Measurements from ENCODE around the gene GDA. TPM values are rescaled to one million over a fixed set of nuclear protein-coding genes. Genes with fewer than 3 reads are reported as not detected.

The GDA gene
- total RNA-seq, 1 experiment from 2014 or later, result not detected

DNA sequence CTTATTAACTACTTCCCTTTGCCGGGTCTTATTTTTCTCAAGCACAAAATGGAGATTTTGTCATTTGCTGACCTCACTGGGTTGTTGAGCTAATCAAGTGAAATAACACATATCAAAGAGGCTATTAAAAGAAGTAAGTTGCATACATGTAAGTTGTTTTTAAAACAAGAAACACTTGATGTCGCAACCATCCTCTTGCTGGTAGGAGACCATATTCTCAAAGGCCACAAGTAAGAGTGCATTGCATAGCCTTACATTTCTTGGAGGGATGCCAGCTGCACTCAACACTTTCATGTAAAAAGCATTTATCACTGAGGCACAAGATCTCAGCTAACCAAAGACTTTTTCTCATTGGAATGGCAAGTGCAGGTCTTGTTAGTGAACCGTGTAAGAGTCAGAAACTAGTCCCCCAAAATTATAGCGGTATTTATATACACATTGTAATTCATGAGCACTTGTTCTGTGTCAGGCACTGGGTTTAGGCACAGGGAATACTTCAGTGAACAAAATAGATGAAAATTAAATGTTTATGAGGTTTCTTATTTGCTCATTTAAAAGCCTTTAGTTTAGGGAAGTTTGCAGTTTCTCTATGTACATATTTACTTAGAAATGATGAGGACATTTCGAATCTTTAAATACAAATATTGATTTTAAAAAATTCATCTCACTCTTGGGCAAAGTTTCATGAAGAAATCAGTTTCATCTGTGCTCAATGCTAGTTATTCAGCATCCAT, 143.8 kb downstream of the GDA start:
- intact Hi-C loops (cut with micrococcal nuclease), result loop anchor here (1.0 kb wide), 5 partner anchors 72 to 529 kb away; partner anchors contain the start of gene ZFAND5

DNA sequence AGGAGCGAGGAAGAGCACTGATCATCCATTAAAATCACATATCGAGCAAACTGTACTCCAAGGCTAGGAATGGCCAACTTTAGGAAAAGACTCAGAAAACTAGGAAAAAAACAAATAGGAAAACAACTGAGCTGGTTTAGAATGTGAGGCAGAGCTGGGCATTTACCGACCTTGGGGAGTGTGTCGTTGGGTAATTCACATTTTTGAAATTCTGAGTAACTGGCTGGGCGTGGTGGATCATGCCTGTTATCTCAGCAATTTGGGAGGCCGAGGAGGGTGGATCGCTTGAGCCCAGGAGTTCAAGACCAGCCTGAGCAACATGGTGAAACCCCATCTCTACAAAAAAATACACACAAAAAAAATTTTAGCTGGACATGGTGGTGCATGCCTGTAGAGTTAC, 145.7 kb downstream of the GDA start:
- H3K27me3 Mint-ChIP-seq (ENCODE audit: insufficient read depth, unreplicated experiment), result no peaks in the 10 kb centered on the region
- no peaks in the 10 kb centered on the region for H3K9me3 Mint-ChIP-seq (ENCODE audit: unreplicated experiment)
- ChIA-PET POLR2A (interaction anchor here (0.6 to 3.4 kb wide), 4 partner anchors 20 to 378 kb away, joined by 3 to 12 read pairs (median 4); partner anchors contain the start of gene ZFAND5), CTCF (interaction anchor here (0.6 to 6.3 kb wide), 8 partner anchors 14 to 528 kb away, joined by 3 to 50 read pairs (median 4); no protein-coding TSS in a partner anchor)
- TF ChIP-seq, protein P1, sequence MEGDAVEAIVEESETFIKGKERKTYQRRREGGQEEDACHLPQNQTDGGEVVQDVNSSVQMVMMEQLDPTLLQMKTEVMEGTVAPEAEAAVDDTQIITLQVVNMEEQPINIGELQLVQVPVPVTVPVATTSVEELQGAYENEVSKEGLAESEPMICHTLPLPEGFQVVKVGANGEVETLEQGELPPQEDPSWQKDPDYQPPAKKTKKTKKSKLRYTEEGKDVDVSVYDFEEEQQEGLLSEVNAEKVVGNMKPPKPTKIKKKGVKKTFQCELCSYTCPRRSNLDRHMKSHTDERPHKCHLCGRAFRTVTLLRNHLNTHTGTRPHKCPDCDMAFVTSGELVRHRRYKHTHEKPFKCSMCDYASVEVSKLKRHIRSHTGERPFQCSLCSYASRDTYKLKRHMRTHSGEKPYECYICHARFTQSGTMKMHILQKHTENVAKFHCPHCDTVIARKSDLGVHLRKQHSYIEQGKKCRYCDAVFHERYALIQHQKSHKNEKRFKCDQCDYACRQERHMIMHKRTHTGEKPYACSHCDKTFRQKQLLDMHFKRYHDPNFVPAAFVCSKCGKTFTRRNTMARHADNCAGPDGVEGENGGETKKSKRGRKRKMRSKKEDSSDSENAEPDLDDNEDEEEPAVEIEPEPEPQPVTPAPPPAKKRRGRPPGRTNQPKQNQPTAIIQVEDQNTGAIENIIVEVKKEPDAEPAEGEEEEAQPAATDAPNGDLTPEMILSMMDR (IDR thresholded peaks at IDR 0.05; ENCODE audit: unreplicated experiment), result no peak
- peaks cover 22% of the 10 kb centered on the region for H3K4me1 Mint-ChIP-seq (ENCODE audit: insufficient read depth, unreplicated experiment)
- intact Hi-C loops (cut with micrococcal nuclease), result no loop called here
- no TSS peak for BruUV-seq (replicated peaks)
- DNase-seq (ENCODE audit: unreplicated experiment), result peak; percentile 30
- no peak overlapping the region for H3K4me3 Mint-ChIP-seq (ENCODE audit: unreplicated experiment)
- H3K36me3 Mint-ChIP-seq (ENCODE audit: insufficient read depth, unreplicated experiment), result no peaks in the 10 kb centered on the region
- H3K27ac Mint-ChIP-seq (ENCODE audit: low read depth, unreplicated experiment), result peak overlapping the region; percentile 85

More for the DNA sequence above, 143.8 kb downstream of the GDA start:
- ChIA-PET POLR2A (interaction anchor here (0.7 to 3.4 kb wide), 13 partner anchors 12 to 529 kb away, joined by 3 to 26 read pairs (median 4); partner anchors contain the start of gene ZFAND5), CTCF (interaction anchor here (0.6 to 6.3 kb wide), 25 partner anchors 12 to 1140 kb away, joined by 3 to 51 read pairs (median 5); no protein-coding TSS in a partner anchor)
- peaks cover 22% of the 10 kb centered on the region for H3K4me1 Mint-ChIP-seq (ENCODE audit: insufficient read depth, unreplicated experiment)
- H3K27me3 Mint-ChIP-seq (ENCODE audit: insufficient read depth, unreplicated experiment), result no peaks in the 10 kb centered on the region
- DNase-seq (ENCODE audit: unreplicated experiment), result peak; percentile 89
- peak overlapping the region; percentile 75 for H3K27ac Mint-ChIP-seq (ENCODE audit: low read depth, unreplicated experiment)
- no peaks in the 10 kb centered on the region for H3K36me3 Mint-ChIP-seq (ENCODE audit: insufficient read depth, unreplicated experiment)
- TF ChIP-seq, protein P1 (IDR thresholded peaks at IDR 0.05; ENCODE audit: unreplicated experiment), result no peak
- no peaks in the 10 kb centered on the region for H3K9me3 Mint-ChIP-seq (ENCODE audit: unreplicated experiment)
- no TSS peak for BruUV-seq (replicated peaks)
- no peak overlapping the region for H3K4me3 Mint-ChIP-seq (ENCODE audit: unreplicated experiment)

DNA sequence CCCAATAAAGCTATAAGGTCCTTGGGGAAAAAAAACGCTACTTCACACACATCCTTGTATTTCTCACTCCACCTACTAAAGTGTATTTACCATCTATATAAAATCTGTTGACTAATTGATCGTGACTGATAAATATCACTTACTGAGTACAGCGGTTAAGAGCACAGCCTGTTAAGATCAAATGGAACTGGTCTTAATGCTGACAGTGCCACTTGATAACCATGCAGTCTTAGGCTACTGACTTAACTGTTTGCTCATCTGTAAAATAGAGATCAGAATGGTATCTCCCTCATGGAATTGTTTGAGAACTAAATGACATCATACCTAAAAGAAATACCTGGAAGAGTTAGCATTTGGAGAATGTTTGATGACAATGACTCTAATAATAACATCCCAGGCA, 148.3 kb downstream of the GDA start:
- intact Hi-C loops (cut with micrococcal nuclease), result no loop called here
- Mint-ChIP-seq H3K36me3 (ENCODE audit: insufficient read depth, unreplicated experiment) (no peaks in the 10 kb centered on the region), H3K9me3 (ENCODE audit: unreplicated experiment) (no peaks in the 10 kb centered on the region), H3K27ac (ENCODE audit: low read depth, unreplicated experiment) (no peak overlapping the region), H3K4me3 (ENCODE audit: unreplicated experiment) (no peak overlapping the region), H3K27me3 (ENCODE audit: insufficient read depth, unreplicated experiment) (no peaks in the 10 kb centered on the region), H3K4me1 (ENCODE audit: insufficient read depth, unreplicated experiment) (peaks cover 16% of the 10 kb centered on the region)
- ChIA-PET POLR2A (interaction anchor here (0.6 kb wide), 1 partner anchor 835 kb away, joined by 3 read pairs; no protein-coding TSS in a partner anchor), CTCF (interaction anchor here (0.6 to 6.3 kb wide), 3 partner anchors 26 to 525 kb away, joined by 3 to 50 read pairs (median 4); no protein-coding TSS in a partner anchor)
- TF ChIP-seq, protein P1 (IDR thresholded peaks at IDR 0.05; ENCODE audit: unreplicated experiment), result no peak
- DNase-seq (ENCODE audit: unreplicated experiment), result no peak
- BruUV-seq (replicated peaks), result no TSS peak

DNA sequence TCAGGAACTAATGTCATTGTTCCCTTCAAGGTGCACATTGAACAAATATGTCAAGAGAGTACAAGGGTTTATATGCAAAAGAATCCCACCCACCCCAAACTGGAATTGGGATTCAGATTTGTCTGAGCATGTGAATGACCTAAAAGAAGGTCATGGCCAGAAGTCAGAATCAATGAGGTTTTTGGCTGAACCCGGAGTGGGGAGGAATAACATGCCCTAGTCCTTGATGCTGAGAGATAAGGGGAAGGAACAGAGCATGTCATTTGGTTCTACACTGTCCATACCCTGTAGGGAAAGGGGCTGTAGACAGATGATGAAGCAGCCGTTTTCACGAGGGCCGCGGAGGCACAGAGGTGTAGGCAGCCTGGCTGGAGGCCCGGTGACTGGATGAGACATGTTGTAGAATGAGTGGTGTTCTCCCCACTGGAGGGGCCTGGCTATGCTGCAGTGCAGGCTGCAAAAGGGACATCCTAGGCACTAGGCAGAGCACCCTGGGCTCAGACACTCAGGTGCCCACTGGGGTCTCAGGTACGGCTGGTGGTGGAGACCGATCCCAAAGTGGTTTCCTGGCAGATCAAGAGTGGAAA, 149.9 kb downstream of the GDA start:
- Mint-ChIP-seq H3K36me3 (ENCODE audit: insufficient read depth, unreplicated experiment) (no peaks in the 10 kb centered on the region), H3K9me3 (ENCODE audit: unreplicated experiment) (no peaks in the 10 kb centered on the region), H3K4me1 (ENCODE audit: insufficient read depth, unreplicated experiment) (peaks cover 10% of the 10 kb centered on the region), H3K27me3 (ENCODE audit: insufficient read depth, unreplicated experiment) (no peaks in the 10 kb centered on the region), H3K27ac (ENCODE audit: low read depth, unreplicated experiment) (no peak overlapping the region), H3K4me3 (ENCODE audit: unreplicated experiment) (no peak overlapping the region)
- POLR2A ChIA-PET, result no interaction called here
- no peak for DNase-seq (ENCODE audit: unreplicated experiment)
- CTCF ChIA-PET, result no interaction called here
- no TSS peak for BruUV-seq (replicated peaks)
- TF ChIP-seq, protein P1 (IDR thresholded peaks at IDR 0.05; ENCODE audit: unreplicated experiment), result no peak
- intact Hi-C loops (cut with micrococcal nuclease), result no loop called here
